Thoracic aorta (tissue), 2 donors: ENCODE data around the gene APOF. TPM values are rescaled to one million over a fixed set of nuclear protein-coding genes. Genes with fewer than 3 reads are reported as not detected.

ENCODE experiments used
- ATAC-seq: fragments of 150-250 bp; one replicate; pipeline ENCODE4 v1.8.0; 2017; ENCODE audit warnings: low read depth; ENCODE audit not compliant: insufficient number of reproducible peaks, low FRiP score
- DNase-seq: peaks from one replicate; pipeline ENCODE4 v3.0.0-alpha.2; 2020; ENCODE audit warnings: low spot score
- H3K27ac ChIP-seq, 2 donors: fragments of 200-600 bp; sonication (generic); 1 replicate in 1 of 2; 2 replicates in 1 of 2; pipeline ENCODE4 v1.5.1; 2016; ENCODE audit warnings: mild to moderate bottlenecking in 2 of 2, moderate library complexity in 2 of 2
- H3K27me3 ChIP-seq: fragments of 200-600 bp; sonication (generic); replicated peaks from 2 replicates; pipeline ENCODE4 v1.6.0; 2016; ENCODE audit warnings: mild to moderate bottlenecking; ENCODE audit not compliant: insufficient read depth
- H3K36me3 ChIP-seq: fragments of 200-600 bp; sonication (generic); one replicate; pipeline ENCODE4 v1.5.1; 2016
- H3K4me1 ChIP-seq, 2 donors: fragments of 200-600 bp; sonication (generic); 1 replicate in 1 of 2; 2 replicates in 1 of 2; pipeline versions ENCODE4 v1.5.1 to v1.6.0; 2016; ENCODE audit warnings: low read depth in 2 of 2, mild to moderate bottlenecking in 1 of 2; ENCODE audit not compliant: control insufficient read depth in 1 of 2
- H3K4me3 ChIP-seq: fragments of 200-600 bp; sonication (generic); 2 replicates; pipeline ENCODE4 v1.5.1; 2016; ENCODE audit warnings: mild to moderate bottlenecking
- H3K9me3 ChIP-seq: fragments of 200-600 bp; sonication (generic); 2 replicates; pipeline ENCODE4 v1.5.1; 2016
- CTCF ChIP-seq: fragments of 200-600 bp; sonication (generic); IDR thresholded peaks from one replicate; pipeline ENCODE4 v1.5.1; 2019; ENCODE audit warnings: antibody characterized with exemption
- total RNA-seq, 2 donors: library from RNA; depleted of rRNA; stranded (reverse); fragments of >200 nt; gene quantifications; one replicate each; pipeline versions ENCODE4 v1.1.0 to v1.2.3, GENCODE V29; 2016

APOF gene
- total RNA-seq, 2 donors from 2014 or later = not detected

- no peak for DNase-seq
- no peak for TF ChIP-seq CTCF
- no peaks in the 10 kb centered on the region for H3K4me1 ChIP-seq
- H3K9me3 ChIP-seq = no peaks in the 10 kb centered on the region
- H3K27me3 ChIP-seq = no peaks in the 10 kb centered on the region
- no peaks in the 10 kb centered on the region for H3K36me3 ChIP-seq
- no peak for ATAC-seq
- no peak overlapping the region for H3K27ac ChIP-seq
- no peak overlapping the region for H3K4me3 ChIP-seq
Measured at GRCh38 chr12:56374726-56375597, 12.3 kb upstream of the APOF start.

GRCh38 chr12:56373515-56373914, 10.9 kb upstream of the APOF start:
- TF ChIP-seq CTCF = no peak
- no peaks in the 10 kb centered on the region for H3K27me3 ChIP-seq
- H3K4me1 ChIP-seq = no peaks in the 10 kb centered on the region
- DNase-seq = no peak
- no peak overlapping the region for H3K4me3 ChIP-seq
- no peaks in the 10 kb centered on the region for H3K9me3 ChIP-seq
- no peak overlapping the region for H3K27ac ChIP-seq
- no peaks in the 10 kb centered on the region for H3K36me3 ChIP-seq
- ATAC-seq = no peak

GRCh38 chr12:56366948-56367347, 4.3 kb upstream of the APOF start:
- DNase-seq (no peak), ATAC-seq (no peak)
- TF ChIP-seq CTCF = no peak
- H3K4me3 ChIP-seq = no peak overlapping the region
- H3K27me3 ChIP-seq = no peaks in the 10 kb centered on the region
- no peak overlapping the region for H3K27ac ChIP-seq
- no peaks in the 10 kb centered on the region for H3K4me1 ChIP-seq
- no peaks in the 10 kb centered on the region for H3K9me3 ChIP-seq
- no peaks in the 10 kb centered on the region for H3K36me3 ChIP-seq

GRCh38 chr12:56361487-56362129, 1.0 kb downstream of the APOF start:
- no peak for TF ChIP-seq CTCF
- ATAC-seq (no peak), DNase-seq (no peak)
- Histone ChIP-seq H3K4me3 (no peak overlapping the region), H3K27me3 (no peaks in the 10 kb centered on the region), H3K27ac (no peak overlapping the region), H3K36me3 (no peaks in the 10 kb centered on the region), H3K4me1 (peaks cover 10 to 29% of the 10 kb centered on the region in 2 donors), H3K9me3 (no peaks in the 10 kb centered on the region)
